ENCODE data around the gene TBXAS1.

TBXAS1 gene

DNA sequence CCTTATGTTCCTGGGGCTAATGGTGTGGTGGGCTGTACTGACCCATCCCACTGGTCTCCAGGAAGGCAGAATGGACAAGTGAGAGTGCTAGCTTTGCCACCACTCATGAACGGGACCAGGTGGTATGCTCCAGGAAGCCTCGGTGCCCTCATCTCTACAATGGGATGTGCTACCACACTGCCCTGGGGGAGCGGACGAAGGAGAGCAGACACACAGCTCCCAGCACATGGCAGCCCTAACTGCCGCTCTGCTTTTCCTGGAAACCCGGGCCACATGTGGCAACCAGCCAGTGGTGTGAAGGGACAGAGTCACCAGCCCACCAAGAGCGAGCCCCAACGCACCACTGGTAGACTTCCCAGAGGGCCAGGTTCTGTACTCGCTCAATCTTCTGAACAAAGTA is 197.9 kb downstream of the TBXAS1 start:
- no peak for DNase-seq

DNA sequence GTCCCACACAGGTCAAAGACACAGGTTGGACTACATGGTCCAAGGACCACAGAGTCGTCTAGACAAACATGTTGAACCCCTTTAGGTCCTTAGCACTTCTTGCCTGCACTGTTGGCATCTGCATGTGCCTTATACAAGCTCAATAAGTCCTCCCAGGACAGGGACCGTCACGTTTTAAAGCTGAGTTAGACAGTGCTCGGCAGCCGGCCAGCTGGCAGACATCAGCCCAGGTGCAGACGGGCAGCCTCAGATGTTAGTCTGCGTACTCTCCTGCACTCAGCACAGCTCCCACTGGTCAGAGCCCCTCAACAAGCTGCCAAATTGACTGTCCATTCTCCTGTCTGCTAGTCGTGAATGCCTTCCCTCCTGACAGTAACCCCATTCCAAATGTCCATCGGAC is 198.8 kb downstream of the TBXAS1 start:
- no peak for DNase-seq

DNA sequence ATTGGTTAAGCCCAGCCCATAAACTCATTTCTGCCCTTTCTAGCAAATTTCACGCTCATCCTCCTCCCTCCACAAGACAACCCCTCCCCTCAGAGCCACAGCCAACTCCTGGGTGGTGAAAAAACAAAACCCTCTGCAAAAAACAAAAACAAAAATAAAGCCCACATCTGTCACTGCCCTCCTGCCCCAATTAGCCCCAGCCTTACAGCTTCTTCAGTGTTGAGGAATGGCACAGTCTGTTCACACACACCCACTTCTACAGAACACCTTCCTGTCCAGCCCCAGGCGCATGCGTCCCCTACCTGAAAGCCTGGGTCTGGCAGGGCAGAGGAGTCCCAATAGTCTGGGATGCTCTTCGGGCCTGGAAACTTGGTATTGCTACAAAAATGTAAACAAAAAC is 199.2 kb downstream of the TBXAS1 start:
- no peak for DNase-seq

DNA sequence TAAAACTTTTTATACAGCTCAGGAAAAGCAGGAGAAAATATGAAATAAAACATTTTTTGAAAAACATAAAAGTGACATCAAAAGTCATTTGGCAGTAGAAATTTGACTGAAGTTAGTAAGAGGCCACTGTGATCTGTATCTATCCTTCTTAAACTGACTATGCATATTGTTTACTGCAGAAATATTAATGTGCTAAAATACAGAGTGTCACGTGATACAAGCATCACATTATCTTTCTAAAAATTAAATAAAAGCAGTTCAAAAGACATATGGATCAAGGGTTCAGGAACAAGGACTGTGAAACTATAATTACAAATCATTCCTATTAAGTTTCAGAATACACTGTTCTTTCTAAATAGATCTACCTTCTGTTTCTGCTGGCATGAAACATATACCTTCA is 200.0 kb downstream of the TBXAS1 start:
- DNase-seq: no peak

DNA sequence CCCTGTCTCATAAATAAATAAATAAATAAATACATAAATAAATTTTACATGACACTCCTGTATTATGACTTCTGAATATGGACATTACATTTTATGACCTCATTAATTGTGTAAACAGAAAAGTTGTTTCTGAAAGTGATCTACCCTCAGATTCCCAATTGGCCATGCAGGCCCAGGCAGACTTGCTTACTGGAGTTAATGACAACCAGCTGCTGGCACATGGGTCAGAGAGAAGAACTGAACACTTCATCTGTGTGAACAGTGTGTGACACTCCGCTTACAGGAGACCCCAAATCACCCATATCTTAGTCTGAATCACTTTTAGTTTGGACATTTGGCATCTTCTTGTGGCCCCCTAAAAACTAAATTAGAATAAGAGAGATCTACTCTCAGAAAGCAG is 202.3 kb downstream of the TBXAS1 start:
- no peak for DNase-seq

DNA sequence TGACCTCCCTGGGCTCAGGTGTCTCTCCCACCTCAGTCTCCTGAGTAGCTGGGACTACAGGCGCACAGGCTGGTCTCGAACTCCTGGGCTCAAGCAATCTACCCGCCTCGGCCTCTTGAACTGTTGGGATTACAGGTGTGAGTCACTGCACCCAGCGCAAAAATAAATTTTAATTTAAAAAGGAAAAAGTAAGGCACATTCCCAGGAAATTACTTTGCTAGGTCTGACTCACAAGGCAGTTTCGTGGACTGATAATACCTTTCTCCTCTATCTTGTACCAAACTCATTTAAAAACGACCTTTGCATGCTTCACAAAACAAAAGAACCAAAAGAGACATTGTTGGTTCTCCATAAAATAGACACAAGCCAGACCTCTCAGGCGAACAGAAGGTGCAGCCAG is 204.0 kb downstream of the TBXAS1 start:
- DNase-seq: no peak

DNA sequence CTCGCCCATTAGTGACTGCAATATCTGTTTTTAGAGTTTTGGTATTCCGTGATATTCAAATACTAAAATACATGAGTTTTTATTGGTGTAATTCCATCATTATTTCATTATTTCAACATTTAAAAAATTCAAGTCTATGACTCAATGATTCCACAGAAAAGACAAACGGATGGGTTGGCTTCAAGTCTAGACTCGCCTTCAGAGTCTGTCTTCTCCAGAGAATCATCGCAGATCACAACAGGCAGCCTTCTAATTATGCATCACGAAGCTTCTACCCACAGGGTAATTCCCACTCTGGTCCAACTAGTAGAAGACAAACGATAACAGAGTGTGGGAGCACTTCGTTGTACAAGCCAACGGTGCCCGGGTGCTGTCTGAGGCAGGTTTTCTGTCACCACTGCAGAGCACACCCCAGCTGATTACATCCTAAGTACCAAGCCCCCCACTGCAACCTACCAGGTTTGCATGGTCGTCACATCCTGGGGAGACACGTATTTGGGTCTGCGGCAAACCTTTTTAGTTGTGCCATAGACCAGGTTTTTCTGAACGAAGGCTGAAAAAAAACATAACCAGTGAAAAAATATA is 204.8 kb downstream of the TBXAS1 start:
- no peak for DNase-seq

DNA sequence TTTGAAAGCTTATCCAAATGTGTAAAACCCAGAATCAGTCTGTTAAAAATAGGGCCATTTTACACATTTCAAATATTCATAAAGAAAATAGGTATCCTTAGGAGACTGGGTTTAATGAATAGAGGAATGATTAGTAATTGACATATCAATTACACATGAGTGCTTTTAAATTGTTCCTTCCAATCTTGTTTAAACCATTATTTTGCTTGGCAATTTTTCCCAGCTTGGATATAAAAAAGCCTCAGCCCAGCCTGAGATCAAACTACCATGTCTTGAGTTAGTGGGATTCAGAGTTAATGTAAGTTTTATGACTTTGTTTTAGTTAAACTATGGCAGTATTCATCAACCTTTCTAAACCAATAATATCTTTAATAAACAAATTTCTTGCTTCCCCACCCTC is 205.4 kb downstream of the TBXAS1 start:
- DNase-seq: no peak

DNA sequence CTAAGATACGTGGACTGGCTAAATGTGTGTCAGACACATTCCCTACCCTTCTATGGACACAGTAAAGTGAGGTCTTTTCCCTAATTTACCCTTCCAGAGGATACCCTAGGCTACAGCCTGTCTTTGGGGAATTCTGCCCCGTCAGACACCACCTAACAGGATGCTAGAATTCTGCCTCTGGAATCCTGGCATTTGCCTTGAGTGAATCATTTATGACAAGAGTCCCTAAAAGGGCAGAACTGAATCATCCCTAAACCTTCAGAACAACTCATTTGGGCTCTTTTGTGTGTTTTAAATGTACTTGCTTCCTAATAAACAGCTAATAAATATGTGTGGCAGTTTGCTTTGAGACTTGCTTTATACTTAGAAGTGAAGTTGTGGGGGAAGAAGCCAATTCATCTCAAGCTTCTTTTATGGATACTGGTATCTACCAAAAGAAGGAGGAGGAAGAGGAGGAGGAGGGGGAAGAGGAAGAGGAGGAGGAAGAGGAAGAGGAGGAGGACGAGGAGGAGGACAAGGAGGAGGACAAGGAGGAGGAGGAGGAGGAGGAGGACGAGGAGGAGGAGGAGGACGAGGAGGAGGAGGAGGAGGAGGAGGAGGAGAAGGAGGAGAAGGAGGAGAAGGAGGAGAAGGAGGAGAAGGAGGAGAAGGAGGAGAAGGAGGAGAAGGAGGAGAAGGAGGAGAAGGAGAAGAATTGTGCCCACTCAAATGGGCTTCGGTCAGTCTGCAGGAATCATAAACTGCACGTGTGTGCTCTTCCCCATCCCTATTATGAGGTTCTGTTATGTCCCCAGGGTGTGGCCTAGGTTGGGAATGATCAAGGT is 206.5 kb downstream of the TBXAS1 start:
- DNase-seq: no peak

DNA sequence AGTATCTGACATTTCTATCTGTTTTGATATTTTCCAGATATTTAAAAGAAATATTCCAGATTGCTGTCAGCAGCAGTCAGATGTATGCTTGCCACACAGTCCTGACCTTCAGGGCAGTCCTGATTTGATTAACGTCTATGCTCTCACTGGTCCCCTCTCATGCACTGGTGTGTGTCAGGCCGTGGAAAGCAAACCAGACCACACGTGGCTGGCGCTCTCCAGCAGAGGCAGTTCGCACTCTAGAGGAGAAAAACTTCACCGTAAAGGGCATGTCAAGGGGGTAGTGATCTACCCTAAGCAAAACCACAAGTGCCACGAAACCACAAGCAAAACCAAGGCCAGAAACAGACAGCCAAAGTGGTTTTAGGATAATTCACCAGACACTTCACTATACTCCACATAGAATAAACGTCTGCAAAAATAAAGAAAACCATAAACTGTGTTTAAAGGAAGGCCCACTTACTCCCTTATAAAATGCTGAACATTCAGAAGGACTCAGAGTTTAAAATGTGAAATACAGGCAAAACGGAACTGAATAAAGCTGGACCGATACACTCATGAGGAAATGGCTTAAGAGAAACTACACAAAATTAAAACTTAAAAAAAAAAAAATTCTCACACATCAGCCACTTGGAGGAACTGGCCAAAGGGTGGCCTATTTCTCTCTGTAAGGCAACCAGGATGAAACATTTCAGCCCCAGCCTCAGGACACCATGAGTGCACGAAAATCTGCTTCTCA is 207.3 kb downstream of the TBXAS1 start:
- DNase-seq: no peak

DNA sequence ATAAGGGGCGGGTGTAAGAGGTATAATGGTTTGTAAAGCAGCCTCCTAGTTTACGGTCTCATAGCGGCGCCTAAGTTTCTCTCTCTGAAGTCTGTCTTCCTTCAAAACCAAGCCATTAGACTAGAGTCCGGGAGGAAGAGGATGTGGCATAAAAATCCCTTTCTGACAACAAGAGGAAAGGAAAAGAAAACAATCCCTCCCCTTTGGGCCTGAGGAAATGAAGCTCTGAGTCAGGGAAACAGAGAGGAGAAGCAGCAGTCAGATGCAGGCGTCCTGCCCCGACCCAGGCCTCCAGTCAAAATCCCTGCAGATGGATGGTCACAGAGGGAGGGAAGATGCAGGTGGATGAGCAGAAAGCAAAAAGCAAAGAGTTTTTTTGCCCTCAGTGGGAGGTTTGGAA is 210.0 kb downstream of the TBXAS1 start:
- no peak for DNase-seq

DNA sequence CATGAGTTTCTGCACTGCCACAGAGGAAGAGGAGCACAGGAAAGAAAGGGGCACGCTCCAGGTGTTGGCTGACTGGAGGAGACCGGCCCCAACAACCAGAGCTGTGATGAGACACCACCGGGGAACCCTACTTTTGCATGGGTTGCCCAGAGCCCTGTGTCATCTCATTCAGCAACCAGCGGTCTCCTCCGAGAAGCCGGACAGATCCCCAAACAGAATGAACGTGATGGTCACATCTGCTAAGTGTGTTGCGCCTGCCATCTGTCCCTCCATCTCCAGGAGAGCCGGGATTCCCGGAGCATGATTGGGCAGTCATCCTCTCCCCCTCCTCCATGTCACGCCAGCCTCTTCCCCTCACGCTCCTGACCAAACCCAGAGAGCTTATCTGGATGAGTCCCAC is 210.8 kb downstream of the TBXAS1 start:
- DNase-seq: no peak

DNA sequence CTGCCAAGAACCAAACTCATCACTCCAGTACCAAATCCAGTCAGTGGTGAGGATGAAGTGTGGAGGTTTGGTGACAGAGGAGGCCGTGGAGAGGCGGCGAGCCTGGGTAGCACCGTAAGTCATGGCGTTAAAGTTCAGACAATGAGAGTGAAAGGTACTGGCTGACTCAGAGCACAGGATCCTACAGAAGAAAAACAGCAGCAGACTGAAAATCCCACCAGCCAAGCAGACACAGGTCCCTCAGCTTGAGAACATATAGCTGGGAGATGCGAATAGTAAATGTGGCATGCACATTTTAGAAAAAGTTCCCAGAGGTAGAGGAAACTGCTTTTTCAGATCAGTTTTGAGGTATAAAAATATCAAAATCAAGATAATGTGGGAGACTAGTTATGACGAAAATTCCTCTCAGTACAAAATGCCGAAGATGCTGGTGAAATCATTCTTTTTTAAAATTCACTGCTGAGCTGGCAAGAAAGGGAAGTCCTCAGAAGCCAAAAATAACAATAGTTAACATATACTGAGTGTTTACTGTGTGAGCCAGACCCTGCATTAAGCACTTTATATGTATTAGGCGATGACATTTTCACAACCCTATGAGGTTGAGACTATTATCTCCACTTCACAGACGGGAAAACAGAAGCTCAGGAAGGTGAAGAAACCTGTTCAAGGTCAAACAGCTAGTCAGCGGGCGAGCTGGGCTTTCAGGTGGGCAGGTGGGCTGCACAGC is 212.8 kb downstream of the TBXAS1 start:
- DNase-seq: no peak

DNA sequence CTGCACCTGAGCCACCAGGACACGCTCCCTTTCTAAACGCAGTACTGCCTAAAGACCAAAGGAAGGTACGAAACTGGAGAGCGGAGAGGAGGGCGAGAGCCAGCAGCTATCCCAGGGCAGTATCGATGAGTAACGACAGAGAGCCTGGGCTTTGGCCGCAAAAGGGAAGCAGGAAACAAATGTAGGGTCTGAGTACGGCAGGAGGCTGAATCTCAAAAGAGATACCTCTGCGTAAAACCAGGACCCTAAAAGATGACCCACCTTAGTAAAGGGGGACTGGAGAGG is 213.3 kb downstream of the TBXAS1 start:
- no peak for DNase-seq

DNA sequence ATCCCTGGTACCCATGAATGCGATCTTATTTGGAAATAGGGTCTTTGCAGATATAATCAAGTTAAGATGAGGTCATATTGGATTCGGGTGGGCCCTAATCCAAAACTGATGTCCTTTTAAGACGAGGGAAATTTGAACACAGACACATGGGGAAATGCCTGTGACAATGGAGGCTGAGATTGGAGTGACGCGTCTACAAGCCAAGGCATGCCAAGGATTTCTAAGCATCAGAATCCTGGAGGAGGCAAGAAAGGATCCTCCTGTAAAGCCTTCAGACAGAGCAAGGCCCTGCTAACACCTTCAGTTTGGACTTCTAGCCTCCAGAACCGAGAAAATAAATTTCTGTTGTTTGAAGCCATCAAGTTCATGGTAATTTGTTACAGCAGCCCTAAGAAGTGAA is 215.2 kb downstream of the TBXAS1 start:
- no peak for DNase-seq

DNA sequence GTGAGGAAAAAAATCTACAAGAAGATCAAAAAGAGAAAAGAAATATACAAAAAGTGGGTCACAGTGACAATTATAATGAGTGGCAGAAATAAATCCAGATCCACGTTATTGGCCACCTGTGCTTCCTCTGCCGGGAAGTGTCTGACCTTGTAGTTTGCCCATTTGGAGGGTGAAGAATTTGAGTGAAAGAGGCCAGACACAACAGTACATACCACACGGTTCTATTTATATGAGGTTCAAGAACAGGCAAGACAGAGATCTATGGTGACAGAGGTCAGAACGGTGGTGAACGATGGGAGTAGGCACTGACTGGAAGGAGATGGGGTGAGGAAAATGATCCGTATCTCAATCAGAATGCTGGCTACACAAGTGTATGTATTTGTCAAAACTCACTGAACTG is 216.6 kb downstream of the TBXAS1 start:
- DNase-seq: no peak

DNA sequence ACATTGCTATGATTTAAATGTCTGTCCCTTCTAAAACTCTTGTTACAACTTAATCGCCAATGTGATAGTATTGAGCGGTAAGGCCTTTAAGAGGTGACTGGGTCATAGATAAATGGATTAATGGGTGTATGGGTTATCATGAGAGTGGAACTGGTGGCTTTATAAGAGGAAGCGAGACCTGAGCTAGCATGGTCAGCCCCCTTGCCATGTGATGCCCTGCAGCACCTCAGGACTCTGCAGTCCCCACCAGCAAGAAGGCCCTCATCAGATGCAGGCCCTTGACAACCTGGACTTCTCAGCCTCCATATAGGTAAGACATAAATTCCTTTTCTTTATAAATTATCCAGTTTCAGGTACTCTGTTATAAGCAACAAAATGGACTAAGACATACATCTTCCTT is 218.1 kb downstream of the TBXAS1 start:
- DNase-seq: no peak

DNA sequence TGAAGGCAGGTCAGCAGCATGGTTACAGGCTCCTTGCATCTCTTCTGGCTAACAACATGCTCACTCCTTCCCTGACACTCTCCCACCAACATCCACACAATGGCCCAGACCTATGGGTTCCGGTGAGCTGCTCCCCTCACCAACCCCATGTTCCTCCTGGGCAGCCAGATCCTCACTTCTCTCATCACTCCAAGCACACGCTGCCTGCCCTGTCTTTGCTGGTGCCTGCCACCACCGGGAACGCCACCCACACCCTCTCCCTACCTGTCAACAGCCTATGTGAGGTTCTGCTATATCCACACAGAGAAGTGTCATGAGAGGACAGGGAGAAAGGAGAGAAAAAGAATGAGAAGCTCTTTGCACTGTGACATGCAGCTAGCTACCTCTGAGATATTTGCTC is 219.1 kb downstream of the TBXAS1 start:
- DNase-seq: no peak

DNA sequence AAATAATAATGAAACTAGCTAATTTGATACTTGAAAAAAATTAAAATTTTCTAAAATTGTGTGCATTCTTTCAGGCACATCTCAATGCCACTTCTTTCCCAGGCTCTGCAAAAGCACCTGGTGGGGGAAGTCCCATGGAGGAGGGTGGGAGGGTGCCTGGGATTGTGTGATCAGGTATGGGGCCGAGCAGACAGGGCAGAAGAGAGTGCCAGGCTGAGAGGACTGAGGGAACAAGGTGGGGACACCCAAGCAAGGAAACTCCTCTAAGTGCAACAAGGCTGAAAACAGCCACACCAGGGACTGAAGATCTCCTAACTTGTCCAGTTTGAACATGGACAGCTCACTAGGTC is 219.9 kb downstream of the TBXAS1 start:
- no peak for DNase-seq

DNA sequence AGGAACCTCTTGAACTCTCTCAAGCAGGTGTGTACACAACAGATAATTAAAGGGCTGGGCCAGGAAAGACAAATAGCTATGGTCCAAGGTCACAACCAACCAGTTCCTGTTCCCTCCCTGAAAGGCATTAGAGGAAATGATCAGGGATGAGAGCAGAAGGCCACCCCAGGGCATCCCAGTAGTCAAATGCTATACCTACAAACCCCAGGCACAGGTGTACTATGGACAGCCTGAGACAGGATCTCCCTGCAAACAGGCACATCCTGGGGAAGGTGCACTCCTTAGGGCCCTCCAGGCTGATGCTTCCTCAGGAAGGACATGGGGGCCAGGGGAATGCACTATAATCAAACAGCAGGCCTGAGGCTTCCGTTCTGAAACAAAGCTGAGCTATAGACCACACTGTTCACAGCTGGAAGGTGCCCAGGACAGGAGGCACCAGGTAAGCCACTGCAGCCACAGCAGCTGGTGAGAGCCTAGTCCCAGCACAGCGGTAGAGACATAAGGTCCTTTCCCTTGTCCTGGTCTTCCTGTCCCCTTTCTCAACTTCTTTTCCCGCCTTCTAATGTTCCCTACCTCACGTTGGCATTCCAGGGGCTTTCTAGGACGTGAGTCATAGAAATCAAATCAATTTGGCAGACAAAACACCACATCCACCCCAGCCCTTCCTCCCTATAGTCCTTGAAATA is 220.4 kb downstream of the TBXAS1 start:
- DNase-seq: no peak

DNA sequence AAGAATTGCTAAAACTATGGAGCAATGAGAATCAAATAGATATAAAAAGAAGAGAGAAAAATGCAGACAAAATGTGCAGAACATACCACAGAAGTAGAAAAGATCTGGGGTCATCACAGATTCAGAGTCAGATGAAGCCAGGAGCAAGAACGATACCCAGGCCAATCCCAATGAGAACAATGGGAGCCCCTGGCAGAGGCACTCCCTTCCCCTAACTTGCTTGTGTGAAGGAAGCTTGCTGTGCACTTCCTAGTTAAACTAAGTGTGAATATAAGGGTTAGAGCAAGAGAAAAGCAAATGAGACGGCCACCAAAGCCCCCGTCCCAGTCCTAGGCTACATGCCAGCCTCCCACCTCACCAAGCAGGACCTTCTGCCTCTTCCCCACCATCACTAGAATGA is 221.0 kb downstream of the TBXAS1 start:
- DNase-seq: no peak

DNA sequence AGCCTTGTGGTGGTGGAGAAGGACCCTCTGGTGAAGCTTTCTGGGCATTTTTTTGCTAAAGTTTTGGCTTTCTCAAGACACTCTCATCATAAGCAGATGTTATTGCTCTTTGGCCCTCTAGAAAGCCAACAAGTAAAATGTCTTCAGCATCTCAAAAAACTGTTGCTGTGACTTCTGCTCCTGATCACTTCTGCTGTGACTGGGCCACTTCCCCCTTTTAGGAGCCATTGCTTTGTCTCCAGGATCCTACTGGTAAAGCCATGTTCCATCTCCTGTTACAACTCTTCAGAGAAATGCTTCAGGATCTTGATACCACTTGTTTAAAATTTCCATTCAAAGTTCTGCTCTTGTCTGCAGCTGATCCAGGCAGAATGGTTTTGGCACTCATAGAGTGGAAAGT is 222.8 kb downstream of the TBXAS1 start:
- DNase-seq: no peak

DNA sequence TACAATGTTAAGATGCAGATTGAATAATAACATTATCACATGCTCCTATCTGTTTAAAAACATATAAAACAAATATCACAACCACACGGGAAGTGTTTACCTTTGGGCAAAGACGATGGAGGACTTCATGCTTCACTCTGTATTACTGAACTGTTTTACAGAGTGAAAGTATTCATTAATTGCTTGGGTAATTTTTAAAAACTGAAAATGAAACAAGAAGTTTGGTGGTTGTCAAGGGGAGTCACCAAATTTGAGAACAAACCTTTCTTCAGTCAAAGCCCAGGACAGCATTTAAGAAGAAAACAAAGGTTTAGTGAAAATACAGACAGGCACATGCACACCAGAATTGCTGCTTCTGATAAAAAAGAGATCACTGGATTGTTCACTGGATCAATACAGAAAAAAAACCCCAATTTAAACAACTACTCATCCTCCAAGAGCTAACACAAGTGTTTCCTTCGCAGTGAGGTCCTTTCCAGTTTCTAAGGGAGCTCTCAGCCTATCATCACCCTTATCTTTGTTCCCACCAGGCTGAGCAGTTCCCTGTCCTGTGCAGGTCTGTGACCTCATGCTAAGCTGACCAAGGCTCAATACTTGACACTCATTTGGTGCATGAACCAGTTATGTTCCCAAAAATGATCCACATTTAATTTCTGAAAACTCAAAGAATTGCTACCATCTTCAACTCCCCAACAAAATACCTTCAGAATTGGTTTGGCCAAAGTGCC is 224.9 kb downstream of the TBXAS1 start:
- no peak for DNase-seq
